MM.1S (cell line): ENCODE data around the gene SYK.

ENCODE experiments used
- EZH2 ChIP-seq: fragments of 300-600 bp; sonication (generic); optimal IDR thresholded peaks from 2 replicates; pipeline ENCODE3; 2017; ENCODE audit warnings: low read depth, mild to moderate bottlenecking, antibody characterized with exemption, low read length, mixed read lengths
- EZH2phosphoT487 ChIP-seq: fragments of 300-600 bp; sonication (generic); IDR thresholded peaks from 2 replicates; pipeline ENCODE4 v1.6.1; 2018; ENCODE audit warnings: antibody characterized with exemption, low read length
- TF ChIP-seq, protein P1 (sequence below): fragments of 300-600 bp; sonication (generic); IDR thresholded peaks from 2 replicates; pipeline ENCODE4 v1.5.1; 2016; ENCODE audit warnings: antibody characterized with exemption, low read length, mixed read lengths

DNA sequence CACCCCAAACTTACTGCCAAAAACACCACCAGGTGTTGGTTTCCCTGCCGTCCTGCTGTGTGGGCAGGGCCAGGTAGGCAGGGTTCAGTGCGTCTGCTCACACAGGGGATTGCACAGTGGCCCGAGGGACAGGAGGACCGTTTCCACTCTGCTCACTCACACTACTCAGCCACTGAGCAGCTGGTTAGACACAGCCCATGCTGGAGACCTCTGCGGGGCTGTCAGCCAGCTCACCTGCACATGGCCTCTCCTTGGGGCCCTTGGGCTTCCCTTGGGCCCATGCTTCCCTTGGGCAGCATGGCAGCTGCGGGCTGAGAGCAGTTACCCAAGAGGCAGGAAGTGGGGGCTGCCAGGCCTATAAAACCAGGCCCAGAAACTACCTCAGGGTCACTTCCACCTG lies 79.0 kb downstream of the SYK start:
- TF ChIP-seq, protein P1, sequence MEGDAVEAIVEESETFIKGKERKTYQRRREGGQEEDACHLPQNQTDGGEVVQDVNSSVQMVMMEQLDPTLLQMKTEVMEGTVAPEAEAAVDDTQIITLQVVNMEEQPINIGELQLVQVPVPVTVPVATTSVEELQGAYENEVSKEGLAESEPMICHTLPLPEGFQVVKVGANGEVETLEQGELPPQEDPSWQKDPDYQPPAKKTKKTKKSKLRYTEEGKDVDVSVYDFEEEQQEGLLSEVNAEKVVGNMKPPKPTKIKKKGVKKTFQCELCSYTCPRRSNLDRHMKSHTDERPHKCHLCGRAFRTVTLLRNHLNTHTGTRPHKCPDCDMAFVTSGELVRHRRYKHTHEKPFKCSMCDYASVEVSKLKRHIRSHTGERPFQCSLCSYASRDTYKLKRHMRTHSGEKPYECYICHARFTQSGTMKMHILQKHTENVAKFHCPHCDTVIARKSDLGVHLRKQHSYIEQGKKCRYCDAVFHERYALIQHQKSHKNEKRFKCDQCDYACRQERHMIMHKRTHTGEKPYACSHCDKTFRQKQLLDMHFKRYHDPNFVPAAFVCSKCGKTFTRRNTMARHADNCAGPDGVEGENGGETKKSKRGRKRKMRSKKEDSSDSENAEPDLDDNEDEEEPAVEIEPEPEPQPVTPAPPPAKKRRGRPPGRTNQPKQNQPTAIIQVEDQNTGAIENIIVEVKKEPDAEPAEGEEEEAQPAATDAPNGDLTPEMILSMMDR = no peak
- no peak for TF ChIP-seq EZH2phosphoT487
- TF ChIP-seq EZH2 = no peak
